ENCODE measurements around the gene APBB1IP.

GRCh38 chr10:26449726-26450125 is 11.6 kb downstream of the APBB1IP start:
- no peak for TF ChIP-seq CTCF (IDR thresholded peaks at IDR 0.05)
- no peak for TF ChIP-seq POLR2AphosphoS5 (IDR thresholded peaks at IDR 0.05)
- TF ChIP-seq POLR2A (IDR thresholded peaks at IDR 0.05): no peak
- TF ChIP-seq EP300 (IDR thresholded peaks at IDR 0.05): no peak
